ENCODE measurements around the gene PGAM1. TPM values are rescaled to one million over a fixed set of nuclear protein-coding genes. Genes with fewer than 3 reads are reported as not detected.

The PGAM1 gene
- total and polyA plus RNA-seq, 2 of the 13 experiments (the other 11 are each of a cell fraction or from before 2014, with no cell fraction given) = 354 to 483 TPM

- no peak for TF ChIP-seq ZNF142 (CRISPR knock-in tag; IDR thresholded peaks at IDR 0.05)
- TF ChIP-seq EHMT2 (IDR thresholded peaks at IDR 0.05; ENCODE audit: borderline replicate concordance, low read depth, low read length) = no peak
- TF ChIP-seq EZH2 (conservative IDR thresholded peaks at IDR 0.05; ENCODE audit: low read depth, low read length) = no peak
- TF ChIP-seq ZBTB1 (CRISPR knock-in tag; IDR thresholded peaks at IDR 0.05; ENCODE audit: borderline replicate concordance) = no peak
- no peak for TF ChIP-seq KDM6A (CRISPR knock-in tag; IDR thresholded peaks at IDR 0.05; ENCODE audit: low read depth)
- TF ChIP-seq ZNF710 (CRISPR knock-in tag; IDR thresholded peaks at IDR 0.05; ENCODE audit: borderline replicate concordance) = no peak
- no peak for TF ChIP-seq ZNF30 (CRISPR knock-in tag; IDR thresholded peaks at IDR 0.05)
- no peak for TF ChIP-seq MBD4 (IDR thresholded peaks at IDR 0.05; ENCODE audit: borderline replicate concordance, low read length)
- TF ChIP-seq ZNF7 (CRISPR knock-in tag; IDR thresholded peaks at IDR 0.05) = no peak
- no peak for TF ChIP-seq ZBTB4 (CRISPR knock-in tag; IDR thresholded peaks at IDR 0.05; ENCODE audit: borderline replicate concordance)
- TF ChIP-seq ZNF780A (CRISPR knock-in tag; IDR thresholded peaks at IDR 0.05) = no peak
Observed at GRCh38 chr10:97400665-97401454, 25.1 kb upstream of the PGAM1 start, which contains the start of gene RRP12 (continued).

All from HepG2 (cell line).